MM.1S (cell line): ENCODE measurements around the gene SF3B2.

ENCODE experiments used
- DNase-seq: peaks from one replicate; pipeline ENCODE4 v3.0.0-alpha.2; 2015
- H2AFZ ChIP-seq: fragments of 300-600 bp; sonication (generic); 2 replicates; pipeline ENCODE4 v1.6.0; 2016; ENCODE audit warnings: antibody characterized with exemption, low read length
- H3F3A ChIP-seq: fragments of 300-600 bp; sonication (generic); 2 replicates; pipeline ENCODE4 v1.6.1; 2016; ENCODE audit warnings: mild to moderate bottlenecking, antibody characterized with exemption, low read length, moderate library complexity, mixed read lengths; ENCODE audit not compliant: insufficient read depth
- H3K27ac ChIP-seq: fragments of 300-600 bp; sonication (generic); 2 replicates; pipeline ENCODE4 v1.5.1; 2016; ENCODE audit warnings: mild to moderate bottlenecking, low read length
- H3K27me3 ChIP-seq: fragments of 300-600 bp; sonication (generic); replicated peaks from 2 replicates; pipeline ENCODE4 v1.6.0; 2016; ENCODE audit warnings: low read length; ENCODE audit not compliant: insufficient read depth
- H3K36me3 ChIP-seq: fragments of 300-600 bp; sonication (generic); replicated peaks from 2 replicates; pipeline ENCODE4 v1.6.1; 2016; ENCODE audit warnings: mild to moderate bottlenecking, low read length, mixed read lengths; ENCODE audit not compliant: insufficient read depth
- H3K4me1 ChIP-seq: fragments of 300-600 bp; sonication (generic); 2 replicates; pipeline ENCODE4 v1.6.1; 2016; ENCODE audit warnings: low read length, mixed read lengths
- H3K4me2 ChIP-seq: fragments of 300-600 bp; sonication (generic); 2 replicates; pipeline ENCODE4 v1.6.0; 2016; ENCODE audit warnings: low read depth, low read length
- H3K4me3 ChIP-seq: fragments of 300-600 bp; sonication (generic); 2 replicates; pipeline ENCODE4 v1.5.1; 2016; ENCODE audit warnings: low read length, mixed read lengths
- H3K79me2 ChIP-seq: fragments of 300-600 bp; sonication (generic); 2 replicates; pipeline ENCODE4 v1.6.1; 2016; ENCODE audit warnings: mixed run types, low read length, mixed read lengths
- H3K9ac ChIP-seq: fragments of 300-600 bp; sonication (generic); 2 replicates; pipeline ENCODE4 v1.6.1; 2016; ENCODE audit warnings: low read length, mixed read lengths
- H3K9me2 ChIP-seq: fragments of 300-600 bp; sonication (generic); replicated peaks from 2 replicates; pipeline ENCODE4 v1.6.1; 2016; ENCODE audit warnings: mild to moderate bottlenecking, low read length, mixed read lengths; ENCODE audit not compliant: insufficient read depth
- H3K9me3 ChIP-seq: fragments of 300-600 bp; sonication (generic); replicated peaks from 2 replicates; pipeline ENCODE4 v1.6.1; 2016; ENCODE audit warnings: mild to moderate bottlenecking, low read length, mixed read lengths; ENCODE audit not compliant: insufficient read depth
- H4K20me1 ChIP-seq: fragments of 300-600 bp; sonication (generic); 2 replicates; pipeline ENCODE4 v1.6.1; 2016; ENCODE audit warnings: mild to moderate bottlenecking, low read length, moderate library complexity, mixed read lengths; ENCODE audit not compliant: insufficient read depth
- EZH2 ChIP-seq: fragments of 300-600 bp; sonication (generic); optimal IDR thresholded peaks from 2 replicates; pipeline ENCODE3; 2017; ENCODE audit warnings: low read depth, mild to moderate bottlenecking, antibody characterized with exemption, low read length, mixed read lengths
- EZH2phosphoT487 ChIP-seq: fragments of 300-600 bp; sonication (generic); IDR thresholded peaks from 2 replicates; pipeline ENCODE4 v1.6.1; 2018; ENCODE audit warnings: antibody characterized with exemption, low read length
- TF ChIP-seq, protein P1 (sequence below): fragments of 300-600 bp; sonication (generic); IDR thresholded peaks from 2 replicates; pipeline ENCODE4 v1.5.1; 2016; ENCODE audit warnings: antibody characterized with exemption, low read length, mixed read lengths

The SF3B2 gene

DNA sequence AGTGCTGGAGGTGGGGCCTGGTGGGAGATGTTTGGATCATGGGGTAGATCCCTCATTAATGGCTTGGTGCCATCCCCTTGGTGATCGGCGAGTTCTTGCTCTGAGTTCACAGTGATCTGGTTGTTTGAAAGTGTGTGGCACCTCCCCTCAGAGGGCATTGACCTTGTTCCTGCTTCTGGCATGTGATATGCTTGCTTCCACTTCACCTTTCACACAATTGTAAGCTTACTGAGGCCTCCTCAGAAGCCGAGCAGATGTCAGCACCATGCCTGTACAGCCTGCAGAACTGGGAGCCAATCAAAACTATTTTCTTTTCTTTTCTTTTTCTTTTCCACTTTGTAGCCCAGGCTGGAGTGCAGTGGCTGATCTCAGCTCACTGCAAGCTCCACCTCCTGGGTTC, 14.8 kb upstream of the SF3B2 start:
- Histone ChIP-seq H3F3A (no peaks in the 10 kb centered on the region), H3K4me2 (no peak overlapping the region), H3K4me1 (no peaks in the 10 kb centered on the region), H3K27me3 (no peaks in the 10 kb centered on the region), H3K9ac (no peak overlapping the region), H3K36me3 (no peaks in the 10 kb centered on the region), H2AFZ (no peak overlapping the region), H3K9me3 (no peaks in the 10 kb centered on the region), H3K4me3 (no peak overlapping the region), H3K27ac (no peak overlapping the region), H4K20me1 (no peaks in the 10 kb centered on the region), H3K9me2 (no peaks in the 10 kb centered on the region), H3K79me2 (no peaks in the 10 kb centered on the region)
- TF ChIP-seq EZH2phosphoT487 (no peak), EZH2 (no peak)
- TF ChIP-seq, protein P1, sequence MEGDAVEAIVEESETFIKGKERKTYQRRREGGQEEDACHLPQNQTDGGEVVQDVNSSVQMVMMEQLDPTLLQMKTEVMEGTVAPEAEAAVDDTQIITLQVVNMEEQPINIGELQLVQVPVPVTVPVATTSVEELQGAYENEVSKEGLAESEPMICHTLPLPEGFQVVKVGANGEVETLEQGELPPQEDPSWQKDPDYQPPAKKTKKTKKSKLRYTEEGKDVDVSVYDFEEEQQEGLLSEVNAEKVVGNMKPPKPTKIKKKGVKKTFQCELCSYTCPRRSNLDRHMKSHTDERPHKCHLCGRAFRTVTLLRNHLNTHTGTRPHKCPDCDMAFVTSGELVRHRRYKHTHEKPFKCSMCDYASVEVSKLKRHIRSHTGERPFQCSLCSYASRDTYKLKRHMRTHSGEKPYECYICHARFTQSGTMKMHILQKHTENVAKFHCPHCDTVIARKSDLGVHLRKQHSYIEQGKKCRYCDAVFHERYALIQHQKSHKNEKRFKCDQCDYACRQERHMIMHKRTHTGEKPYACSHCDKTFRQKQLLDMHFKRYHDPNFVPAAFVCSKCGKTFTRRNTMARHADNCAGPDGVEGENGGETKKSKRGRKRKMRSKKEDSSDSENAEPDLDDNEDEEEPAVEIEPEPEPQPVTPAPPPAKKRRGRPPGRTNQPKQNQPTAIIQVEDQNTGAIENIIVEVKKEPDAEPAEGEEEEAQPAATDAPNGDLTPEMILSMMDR, result no peak
- no peak for DNase-seq

DNA sequence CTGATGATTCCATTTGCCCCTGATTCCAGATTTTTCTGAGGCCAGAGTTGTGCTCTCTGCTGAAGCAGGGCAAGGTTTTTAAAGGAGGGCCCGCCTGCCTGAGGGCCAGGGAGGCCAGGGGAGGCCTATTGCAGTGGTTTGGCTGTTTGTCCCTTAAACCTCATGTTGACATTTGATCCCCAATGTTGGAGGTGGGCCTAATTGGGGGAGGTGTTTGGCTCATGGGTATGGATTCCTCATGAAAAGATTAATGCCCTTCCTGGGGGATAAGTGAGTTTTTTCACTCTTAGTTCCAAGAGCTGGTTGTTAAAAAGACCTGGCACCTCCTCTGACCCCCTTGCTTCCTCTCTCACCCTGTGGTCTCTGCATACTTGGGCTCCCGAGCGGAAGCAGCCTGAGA, 12.4 kb upstream of the SF3B2 start:
- no peak overlapping the region for H3K9ac ChIP-seq
- H3K9me2 ChIP-seq, result no peaks in the 10 kb centered on the region
- no peak overlapping the region for H3K4me3 ChIP-seq
- H3K27ac ChIP-seq, result no peak overlapping the region
- H4K20me1 ChIP-seq, result no peaks in the 10 kb centered on the region
- H3F3A ChIP-seq, result peaks cover 7% of the 10 kb centered on the region
- H3K36me3 ChIP-seq, result no peaks in the 10 kb centered on the region
- H3K4me1 ChIP-seq, result peaks cover 5% of the 10 kb centered on the region
- no peaks in the 10 kb centered on the region for H3K79me2 ChIP-seq
- no peak overlapping the region for H3K4me2 ChIP-seq
- H3K9me3 ChIP-seq, result no peaks in the 10 kb centered on the region
- no peak overlapping the region for H2AFZ ChIP-seq
- DNase-seq, result no peak
- TF ChIP-seq EZH2, result no peak
- TF ChIP-seq, protein P1, result no peak
- no peak for TF ChIP-seq EZH2phosphoT487
- no peaks in the 10 kb centered on the region for H3K27me3 ChIP-seq

DNA sequence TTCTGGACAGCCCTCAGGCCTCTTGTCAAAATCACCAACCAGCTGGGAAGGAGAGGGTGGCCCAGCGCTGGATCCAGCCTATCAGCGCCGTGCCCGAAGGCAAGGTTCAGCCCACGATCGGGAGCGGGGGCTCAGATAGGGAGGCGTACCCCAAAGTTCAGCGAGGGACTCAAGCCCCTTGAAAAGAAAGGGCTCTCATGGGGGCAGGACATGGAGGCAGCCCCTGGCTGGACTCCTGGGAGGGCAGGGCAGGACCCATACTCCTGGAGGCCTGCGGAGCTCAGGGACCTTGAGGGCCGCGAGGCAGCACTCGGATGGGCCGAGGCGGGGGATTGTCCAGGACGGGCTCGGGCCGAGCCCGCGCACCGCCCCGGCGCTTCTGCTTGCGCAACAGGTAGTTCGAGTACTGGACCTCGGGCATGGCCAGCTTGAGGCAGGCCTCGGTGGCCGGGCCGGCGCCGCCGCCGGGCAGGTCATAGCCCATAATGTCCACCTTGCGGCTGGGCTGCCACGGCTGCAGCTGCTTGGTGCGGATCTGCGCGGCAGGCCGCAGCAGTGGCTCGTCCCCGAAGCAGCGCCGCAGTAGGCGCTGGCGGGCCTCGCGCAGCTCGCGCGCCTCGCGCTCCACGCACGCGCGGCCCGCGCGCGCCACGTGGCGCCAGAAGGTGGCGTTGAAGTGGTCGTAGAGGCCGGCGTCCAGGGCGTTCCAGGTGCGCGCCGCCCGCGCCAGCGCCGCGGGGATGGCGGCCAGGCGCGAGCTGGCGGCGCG, 9.8 kb upstream of the SF3B2 start:
- Histone ChIP-seq H3K9me2 (no peaks in the 10 kb centered on the region), H3K36me3 (no peaks in the 10 kb centered on the region), H3K4me3 (no peak overlapping the region), H3K27ac (no peak overlapping the region), H3K27me3 (no peaks in the 10 kb centered on the region), H3K4me2 (no peak overlapping the region), H2AFZ (no peak overlapping the region), H3K79me2 (no peaks in the 10 kb centered on the region), H4K20me1 (no peaks in the 10 kb centered on the region), H3F3A (peaks cover 10% of the 10 kb centered on the region), H3K9me3 (no peaks in the 10 kb centered on the region), H3K4me1 (peaks cover 15% of the 10 kb centered on the region), H3K9ac (no peak overlapping the region)
- TF ChIP-seq EZH2phosphoT487 (no peak), EZH2 (no peak)
- TF ChIP-seq, protein P1, result no peak
- no peak for DNase-seq
